GM10847 (cell line): Measurements from ENCODE around the gene PCGF1.

Source experiments
- POLR2A ChIP-seq: IDR thresholded peaks from 2 replicates; pipeline ENCODE4 v1.6.1; 2011; ENCODE audit not compliant: insufficient read length; ENCODE audit errors: extremely low read depth

The PCGF1 gene

GRCh38 chr2:74457549-74458131 is 49.9 kb downstream of the PCGF1 start:
- TF ChIP-seq POLR2A = peak; percentile 41

- TF ChIP-seq POLR2A = peak; percentile 40
Observed at GRCh38 chr2:74457129-74457548, 50.4 kb downstream of the PCGF1 start.
